CD14-positive monocyte (primary cell): ENCODE measurements around the gene AP1S1. TPM values are rescaled to one million over a fixed set of nuclear protein-coding genes. Genes with fewer than 3 reads are reported as not detected.

ENCODE experiments used
- DNase-seq, 3 donors: peaks; one replicate each; pipeline ENCODE4 v3.0.0-alpha.2; 2011 to 2022
- H2AFZ ChIP-seq: 2 replicates; pipeline ENCODE4 v1.6.0; 2012; ENCODE audit warnings: mild to moderate bottlenecking, low read depth, low read length, inconsistent platforms; ENCODE audit not compliant: insufficient read depth, poor library complexity, severe bottlenecking
- H3K27ac ChIP-seq, 2 donors: 1 replicate in 1 of 2; 2 replicates in 1 of 2; pipeline ENCODE4 v1.5.1; 2012 to 2013; ENCODE audit warnings: low read length in 2 of 2, control low read depth in 1 of 2, inconsistent platforms in 1 of 2, low read depth in 1 of 2, mild to moderate bottlenecking in 1 of 2
- H3K27me3 ChIP-seq, 2 donors: one replicate each; pipeline versions ENCODE4 v1.6.0 to v1.6.1; 2011 to 2013; ENCODE audit warnings: low read length in 2 of 2; ENCODE audit not compliant: control insufficient read depth in 2 of 2, insufficient read depth in 2 of 2
- H3K36me3 ChIP-seq, 2 donors: replicated peaks in 1 of 2; 1 replicate in 1 of 2; 2 replicates in 1 of 2; pipeline versions ENCODE4 v1.5.1 to v1.6.1; 2012 to 2013; ENCODE audit warnings: low read length in 2 of 2, control low read depth in 1 of 2, inconsistent platforms in 1 of 2, mild to moderate bottlenecking in 1 of 2; ENCODE audit not compliant: insufficient read depth in 2 of 2, control insufficient read depth in 1 of 2
- H3K4me1 ChIP-seq, 2 donors: 1 replicate in 1 of 2; 2 replicates in 1 of 2; pipeline versions ENCODE4 v1.5.1 to v1.6.1; 2012 to 2013; ENCODE audit warnings: low read length in 2 of 2, control low read depth in 1 of 2, inconsistent platforms in 1 of 2, mild to moderate bottlenecking in 1 of 2, moderate library complexity in 1 of 2; ENCODE audit not compliant: insufficient read depth in 2 of 2, control insufficient read depth in 1 of 2
- H3K4me2 ChIP-seq: replicated peaks from 2 replicates; pipeline ENCODE3; 2012; ENCODE audit warnings: low read length, moderate library complexity, mild to moderate bottlenecking; ENCODE audit not compliant: poor library complexity, severe bottlenecking; ENCODE audit errors: extremely low read depth
- H3K4me3 ChIP-seq, 3 experiments: fragments of 200-600 bp in 1 of 3; sonication (generic) in 1 of 3; replicated peaks in 1 of 3; 1 replicate in 2 of 3; 2 replicates in 1 of 3; pipeline ENCODE4 v1.5.1; 2011 to 2013; ENCODE audit warnings: low read length in 3 of 3, mild to moderate bottlenecking in 3 of 3, control low read depth in 2 of 3, low read depth in 2 of 3, inconsistent platforms in 1 of 3, moderate library complexity in 1 of 3
- H3K79me2 ChIP-seq: 2 replicates; pipeline ENCODE4 v1.6.0; 2012; ENCODE audit warnings: mild to moderate bottlenecking, control low read depth, inconsistent platforms, low read length, moderate library complexity; ENCODE audit not compliant: insufficient read depth
- H3K9ac ChIP-seq: 2 replicates; pipeline ENCODE4 v1.6.0; 2017; ENCODE audit warnings: low read length, mild to moderate bottlenecking; ENCODE audit not compliant: insufficient read depth, poor library complexity, severe bottlenecking
- H3K9me3 ChIP-seq, 2 donors: replicated peaks in 1 of 2; 1 replicate in 1 of 2; 2 replicates in 1 of 2; pipeline versions ENCODE4 v1.5.1 to v1.6.1; 2012 to 2013; ENCODE audit warnings: low read length in 2 of 2, control low read depth in 1 of 2; ENCODE audit not compliant: control insufficient read depth in 1 of 2, insufficient read depth in 1 of 2
- H4K20me1 ChIP-seq: 2 replicates; pipeline ENCODE4 v1.6.0; 2012; ENCODE audit warnings: mild to moderate bottlenecking, low read length, control low read depth, moderate library complexity; ENCODE audit not compliant: insufficient read depth
- H3K27ac Mint-ChIP-seq, 7 donors: one replicate each; pipeline ENCODE4 v1.8.0; 2020; ENCODE audit warnings: mild to moderate bottlenecking in 7 of 7, mixed read lengths in 7 of 7, moderate library complexity in 6 of 7, inconsistent platforms in 2 of 7
- H3K27me3 Mint-ChIP-seq, 3 donors: one replicate each; pipeline ENCODE4 v1.8.0; 2021 to 2022; ENCODE audit warnings: low read depth in 3 of 3, mild to moderate bottlenecking in 3 of 3, mixed read lengths in 3 of 3, moderate library complexity in 3 of 3, inconsistent platforms in 1 of 3
- H3K36me3 Mint-ChIP-seq, 2 donors: one replicate each; pipeline ENCODE4 v1.8.0; 2020; ENCODE audit warnings: mixed read lengths in 2 of 2, inconsistent platforms in 1 of 2, mild to moderate bottlenecking in 1 of 2
- H3K4me1 Mint-ChIP-seq: one replicate; pipeline ENCODE4 v1.8.0; 2020; ENCODE audit warnings: mild to moderate bottlenecking, mixed read lengths
- H3K4me3 Mint-ChIP-seq, 2 donors: one replicate each; pipeline ENCODE4 v1.8.0; 2020; ENCODE audit warnings: mild to moderate bottlenecking in 2 of 2, mixed read lengths in 2 of 2, moderate library complexity in 1 of 2
- H3K9me3 Mint-ChIP-seq, 7 donors: one replicate each; pipeline ENCODE4 v1.8.0; 2020 to 2022; ENCODE audit warnings: mixed read lengths in 7 of 7, mild to moderate bottlenecking in 6 of 7, moderate library complexity in 6 of 7, inconsistent platforms in 2 of 7
- CTCF ChIP-seq: fragments of 200-600 bp; IDR thresholded peaks from one replicate; pipeline ENCODE4 v1.8.0; 2022; ENCODE audit warnings: antibody characterized with exemption, mild to moderate bottlenecking
- WGBS: methylation state at CpG from one replicate; pipeline ENCODE4 v1.1.5; 2013; ENCODE audit warnings: missing lambda C conversion rate; ENCODE audit not compliant: insufficient coverage; 5-methylcytosine and 5-hydroxymethylcytosine counted together
- intact Hi-C, 2 donors: fragments of 100-400 bp; cut with micrococcal nuclease; formaldehyde crosslinking; loops; one replicate each; pipeline versions ENCODE4 v1.15.0 to v1.15.1; 2023
- polyA plus RNA-seq, 3 donors: library from polyadenylated mRNA; depleted of rRNA in 1 of 3; unstranded in 2 of 3; stranded (reverse) in 1 of 3; fragments of 300-500 nt in 2 of 3; fragments of >200 nt in 1 of 3; fragmentation: Illumina TruSeq in 2 of 3; gene quantifications; 1 replicate in 2 of 3; 2 replicates in 1 of 3; pipeline ENCODE4 v1.2.3, GENCODE V29; 2012 to 2021

The AP1S1 gene
- polyA plus RNA-seq, 3 donors: 10.1 to 21.3 (median 10.9) TPM

DNA sequence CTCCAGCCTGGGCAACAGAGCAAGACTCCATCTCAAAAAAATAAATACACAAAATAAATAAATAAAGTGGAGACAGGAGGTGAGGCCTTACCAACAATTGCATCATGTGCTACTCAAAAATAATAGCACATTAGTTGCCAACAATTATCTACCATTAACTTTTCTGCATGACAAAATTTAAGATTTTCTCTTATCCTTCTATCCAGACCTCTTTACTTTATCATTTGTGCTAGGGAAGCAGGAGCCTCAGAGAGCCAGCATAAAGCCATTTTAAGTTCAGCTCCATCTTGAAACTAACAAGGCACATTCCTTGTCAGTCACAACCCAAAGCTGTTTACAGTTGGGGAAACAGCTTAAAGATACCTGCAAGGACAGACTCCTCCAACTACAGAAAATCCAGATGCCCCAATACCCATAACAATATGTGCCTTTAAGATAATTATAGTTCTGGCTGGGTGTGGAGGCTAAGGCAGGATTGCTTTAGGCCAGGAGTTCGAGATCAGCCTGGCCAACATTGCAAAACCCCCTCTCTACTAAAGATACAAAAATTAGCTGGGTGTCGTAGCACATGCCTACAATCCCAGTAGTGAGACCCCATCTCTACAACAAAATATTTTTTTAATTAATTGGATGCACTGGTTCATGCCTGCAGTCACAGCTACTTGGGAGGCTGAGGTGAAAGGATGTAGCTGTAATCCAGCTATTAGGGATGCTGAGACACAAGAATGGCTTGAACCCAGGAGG, 2.2 kb upstream of the AP1S1 start:
- no peak overlapping the region for H2AFZ ChIP-seq
- H3K4me1 ChIP-seq: peaks cover 13 to 20% of the 10 kb centered on the region in 2 donors
- no peak overlapping the region for H3K27ac Mint-ChIP-seq
- H3K4me2 ChIP-seq: no peak overlapping the region
- H3K27me3 Mint-ChIP-seq: peaks cover 8 to 25% (median 16%) of the 10 kb centered on the region in 3 donors
- peaks cover 0 to 5% (median 2%) of the 10 kb centered on the region in 7 donors for H3K9me3 Mint-ChIP-seq
- peaks cover 0 to 2% of the 10 kb centered on the region in 2 donors for H3K36me3 ChIP-seq
- no peak overlapping the region for H3K4me3 ChIP-seq
- peaks cover 13% of the 10 kb centered on the region for H3K4me1 Mint-ChIP-seq
- H4K20me1 ChIP-seq: no peaks in the 10 kb centered on the region
- no peaks in the 10 kb centered on the region for H3K27me3 ChIP-seq
- intact Hi-C loops: no loop called here
- H3K9me3 ChIP-seq: no peaks in the 10 kb centered on the region
- H3K4me3 Mint-ChIP-seq: peak overlapping the region in 1 of 2 donors; percentile 46
- H3K27ac ChIP-seq: no peak overlapping the region
- DNase-seq: no peak
- no CpG with 5 or more reads among the region's 2 CpGs for WGBS
- no peaks in the 10 kb centered on the region for H3K79me2 ChIP-seq
- TF ChIP-seq CTCF: no peak
- H3K36me3 Mint-ChIP-seq: peaks cover 6 to 7% of the 10 kb centered on the region in 2 donors
- H3K9ac ChIP-seq: no peak overlapping the region

GRCh38 chr7:101154693-101155102, 422 bp downstream of the AP1S1 start:
- Mint-ChIP-seq H3K27me3 (peaks cover 7 to 14% (median 13%) of the 10 kb centered on the region in 3 donors), H3K4me1 (peaks cover 13% of the 10 kb centered on the region), H3K4me3 (peak overlapping the region; percentile 74 to 81), H3K9me3 (peaks cover 0 to 5% (median 0%) of the 10 kb centered on the region in 7 donors), H3K36me3 (peaks cover 21 to 29% of the 10 kb centered on the region in 2 donors), H3K27ac (peak overlapping the region in 1 of 7 donors; percentile 30)
- no peak for TF ChIP-seq CTCF
- peak overlapping the region; percentile 62 to 84 (median 76) for H3K4me3 ChIP-seq
- no peaks in the 10 kb centered on the region for H3K27me3 ChIP-seq
- DNase-seq: no peak
- peak overlapping the region; percentile 89 for H3K4me2 ChIP-seq
- intact Hi-C loops: no loop called here
- WGBS: 0% methylated on average over 22 of the region's 34 CpGs
- H4K20me1 ChIP-seq: no peaks in the 10 kb centered on the region
- peaks cover 13 to 20% of the 10 kb centered on the region in 2 donors for H3K4me1 ChIP-seq
- no peaks in the 10 kb centered on the region for H3K9me3 ChIP-seq
- H3K9ac ChIP-seq: peak overlapping the region; percentile 57
- peak overlapping the region; percentile 84 for H2AFZ ChIP-seq
- H3K79me2 ChIP-seq: no peaks in the 10 kb centered on the region
- H3K27ac ChIP-seq: no peak overlapping the region
- peaks cover 7 to 10% of the 10 kb centered on the region in 2 donors for H3K36me3 ChIP-seq
